Stimulated activated CD4-positive, alpha-beta T cell treated with anti-CD3 and anti-CD28 coated beads, Interleukin-1b, Interleukin-23, amount 100 ng/mL, for 1 hour (primary cell): ENCODE measurements around the gene OTOR.

Source experiments
- DNase-seq, 2 donors: peaks; one replicate each; pipeline ENCODE4 v3.0.0-alpha.2; 2020; ENCODE audit warnings: low read depth in 2 of 2

Gene OTOR

GRCh38 chr20:16749573-16749972, 1.4 kb downstream of the OTOR start:
- DNase-seq: no peak

GRCh38 chr20:16752082-16752481, 3.9 kb downstream of the OTOR start:
- DNase-seq: no peak

DNA sequence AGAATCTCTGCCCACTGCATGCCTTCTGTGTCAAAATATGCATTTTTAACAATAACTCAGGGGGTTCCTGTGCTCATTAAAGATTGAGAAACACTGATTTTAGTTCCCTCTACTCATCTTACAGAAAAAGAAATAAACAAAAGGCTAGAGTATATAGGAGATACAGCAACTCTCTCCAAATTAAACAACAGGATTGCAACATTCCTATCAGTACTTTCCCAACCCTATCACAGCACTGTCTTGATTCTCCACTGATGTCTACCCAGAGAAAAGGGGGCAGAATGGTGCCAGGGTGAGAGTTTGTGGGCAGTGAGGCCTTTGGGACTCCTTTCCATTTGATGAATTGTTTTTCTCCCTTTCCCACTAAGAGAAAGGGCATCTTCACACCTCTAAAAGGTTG, 4.7 kb downstream of the OTOR start:
- no peak for DNase-seq

- DNase-seq: no peak
Observed at GRCh38 chr20:16758454-16759180, 10.5 kb downstream of the OTOR start.

DNA sequence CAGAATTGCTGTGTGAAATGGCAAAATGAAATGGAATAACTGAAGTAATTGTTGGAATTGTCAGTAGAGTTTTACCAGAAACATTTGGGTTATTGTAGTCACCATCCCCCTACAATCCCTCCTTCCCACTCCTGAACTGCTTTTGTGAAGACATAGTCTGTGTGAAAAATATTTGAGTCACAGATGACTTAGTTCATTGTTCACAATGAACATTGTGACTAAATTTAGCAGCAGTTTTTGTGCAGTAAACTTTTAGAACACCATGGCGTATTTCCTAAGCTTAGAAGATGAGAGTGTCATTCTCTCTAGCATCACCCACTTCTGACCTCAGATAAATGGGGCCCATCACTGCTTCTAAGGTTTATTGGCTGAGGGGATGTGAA, 11.0 kb downstream of the OTOR start:
- no peak for DNase-seq

GRCh38 chr20:16760431-16761304, 12.5 kb downstream of the OTOR start:
- no peak for DNase-seq

GRCh38 chr20:16761305-16761829, 13.2 kb downstream of the OTOR start:
- DNase-seq: peak in 1 of 2 donors; percentile 8

DNA sequence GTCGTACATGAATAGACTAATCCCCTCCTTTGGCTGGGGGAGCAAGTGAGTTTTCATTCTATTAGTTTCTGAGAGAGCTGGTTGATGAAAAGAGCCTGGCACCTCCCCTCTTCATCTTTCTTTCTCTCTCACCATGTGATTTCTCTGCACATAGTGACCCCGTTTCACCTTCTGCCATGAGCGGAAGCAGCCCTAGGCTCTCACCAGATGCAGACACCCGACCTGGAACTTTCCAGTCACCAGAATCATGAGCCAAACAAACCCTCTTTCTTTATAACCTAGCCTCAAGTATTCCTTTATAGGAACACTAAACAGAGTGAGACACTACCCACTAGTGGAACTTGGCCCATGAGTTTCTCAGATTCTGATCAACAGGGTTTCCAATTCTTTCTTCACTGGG, 16.4 kb downstream of the OTOR start:
- no peak for DNase-seq

GRCh38 chr20:16771213-16771612, 23.1 kb downstream of the OTOR start:
- DNase-seq: no peak

DNA sequence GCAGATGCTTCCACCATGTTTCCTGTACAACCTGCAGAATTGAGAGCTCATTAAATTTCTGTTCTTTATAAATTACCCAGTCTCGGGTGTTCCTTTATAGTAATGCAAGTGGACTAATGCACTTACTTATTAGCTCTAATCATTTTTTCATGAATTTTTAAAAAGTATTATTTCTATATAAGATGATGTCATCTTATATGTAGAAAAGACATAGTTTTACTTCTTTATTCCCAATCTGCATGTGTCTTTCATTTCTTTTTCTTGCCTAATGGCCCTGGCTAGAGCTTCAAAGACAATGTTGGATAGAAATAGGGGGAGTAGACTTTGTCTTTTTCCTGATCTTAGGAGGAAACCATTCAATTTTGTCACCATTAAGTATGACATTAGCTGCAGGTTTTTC, 27.8 kb downstream of the OTOR start:
- no peak for DNase-seq

GRCh38 chr20:16777126-16777525, 29.0 kb downstream of the OTOR start:
- no peak for DNase-seq

DNA sequence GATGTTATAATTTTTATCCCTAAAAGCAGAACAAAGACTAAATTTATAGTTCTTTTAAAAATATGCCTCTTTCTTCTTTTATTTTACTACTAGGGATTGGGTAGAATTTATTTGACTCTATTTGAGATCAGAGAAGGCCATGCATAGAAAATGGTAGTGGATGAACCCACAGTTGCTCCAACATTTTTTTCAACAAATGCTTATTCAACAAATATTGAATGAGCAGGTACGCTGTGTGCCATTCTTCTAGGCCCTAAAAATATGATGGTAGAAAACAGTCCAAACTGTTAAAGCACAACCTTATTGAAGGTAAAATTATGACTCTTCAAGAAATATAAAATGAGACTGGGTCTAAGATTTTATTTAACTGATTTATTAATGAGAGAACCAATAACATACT, 30.0 kb downstream of the OTOR start:
- DNase-seq: no peak

GRCh38 chr20:16781496-16781895, 33.3 kb downstream of the OTOR start:
- DNase-seq: no peak

- no peak for DNase-seq
Observed at GRCh38 chr20:16785226-16785625, 37.1 kb downstream of the OTOR start.
